DND-41 (cell line): ENCODE measurements around the gene GATM.

Experiments used
- ATAC-seq: fragments of 200-7000 bp; cut with Tn5 transposase; 3 replicates; pipeline ENCODE4 v1.9.1; 2021; ENCODE audit warnings: low read depth; ENCODE audit not compliant: insufficient read depth
- DNase-seq: peaks from one replicate; pipeline ENCODE4 v3.0.0-alpha.2; 2020
- H2AFZ ChIP-seq: 2 replicates; pipeline ENCODE4 v1.6.0; 2012; ENCODE audit warnings: low read depth, low read length
- H3K27ac ChIP-seq: 2 replicates; pipeline ENCODE4 v1.5.1; 2012; ENCODE audit warnings: low read length, inconsistent platforms
- H3K27me3 ChIP-seq: fragments of 200-600 bp; sonication (generic); 2 replicates; pipeline ENCODE4 v1.6.0; 2012; ENCODE audit warnings: low read length, mild to moderate bottlenecking, inconsistent platforms; ENCODE audit not compliant: insufficient read depth, poor library complexity
- H3K36me3 ChIP-seq: 2 replicates; pipeline ENCODE4 v1.5.1; 2012; ENCODE audit warnings: low read length, inconsistent platforms; ENCODE audit not compliant: insufficient read depth
- H3K4me1 ChIP-seq: 2 replicates; pipeline ENCODE4 v1.5.1; 2012; ENCODE audit warnings: mild to moderate bottlenecking, low read length; ENCODE audit not compliant: insufficient read depth
- H3K4me2 ChIP-seq: 2 replicates; pipeline ENCODE4 v1.6.0; 2012; ENCODE audit warnings: mild to moderate bottlenecking, moderate library complexity, low read length, inconsistent platforms; ENCODE audit not compliant: insufficient read depth
- H3K4me3 ChIP-seq, 2 experiments: fragments of 200-600 bp in 1 of 2; shearing (Covaris generic) in 1 of 2; 2 replicates each; pipeline ENCODE4 v1.5.1; 2012 to 2016; ENCODE audit warnings: inconsistent platforms in 2 of 2, low read length in 2 of 2, mild to moderate bottlenecking in 2 of 2, low read depth in 1 of 2, moderate library complexity in 1 of 2
- H3K79me2 ChIP-seq: 2 replicates; pipeline ENCODE4 v1.6.0; 2012; ENCODE audit warnings: low read length, inconsistent platforms; ENCODE audit not compliant: insufficient read depth
- H3K9ac ChIP-seq: 2 replicates; pipeline ENCODE4 v1.6.0; 2012; ENCODE audit warnings: low read depth, mild to moderate bottlenecking, inconsistent platforms, low read length, moderate library complexity
- H3K9me3 ChIP-seq: 2 replicates; pipeline ENCODE4 v1.5.1; 2012; ENCODE audit warnings: low read length, moderate library complexity, mild to moderate bottlenecking, inconsistent platforms; ENCODE audit not compliant: insufficient read depth, severe bottlenecking
- H4K20me1 ChIP-seq: 2 replicates; pipeline ENCODE4 v1.6.0; 2012; ENCODE audit warnings: low read length; ENCODE audit not compliant: insufficient read depth
- CTCF ChIP-seq: IDR thresholded peaks from 2 replicates; pipeline ENCODE4 v1.5.1; 2012; ENCODE audit warnings: borderline replicate concordance, low read length, moderate library complexity, mild to moderate bottlenecking; ENCODE audit not compliant: poor library complexity, severe bottlenecking; ENCODE audit errors: extremely low read depth
- EZH2 ChIP-seq: IDR thresholded peaks from 3 replicates; pipeline ENCODE4 v1.6.1; 2012; ENCODE audit warnings: borderline replicate concordance, low read depth, mild to moderate bottlenecking, moderate library complexity, low read length, inconsistent platforms; ENCODE audit not compliant: severe bottlenecking

The GATM gene

GRCh38 chr15:45364271-45364670, 14.1 kb downstream of the GATM start:
- no peaks in the 10 kb centered on the region for H3K27me3 ChIP-seq
- H3K4me2 ChIP-seq, result no peak overlapping the region
- ATAC-seq (no peak), DNase-seq (no peak)
- H3K79me2 ChIP-seq, result no peaks in the 10 kb centered on the region
- no peaks in the 10 kb centered on the region for H3K9me3 ChIP-seq
- H4K20me1 ChIP-seq, result no peaks in the 10 kb centered on the region
- no peaks in the 10 kb centered on the region for H3K4me1 ChIP-seq
- TF ChIP-seq CTCF (no peak), EZH2 (no peak)
- no peak overlapping the region for H2AFZ ChIP-seq
- H3K4me3 ChIP-seq, result no peak overlapping the region
- H3K36me3 ChIP-seq, result no peaks in the 10 kb centered on the region
- no peak overlapping the region for H3K9ac ChIP-seq
- H3K27ac ChIP-seq, result no peak overlapping the region

GRCh38 chr15:45363801-45364200, 14.5 kb downstream of the GATM start:
- Histone ChIP-seq H3K4me1 (no peaks in the 10 kb centered on the region), H3K27ac (no peak overlapping the region), H3K36me3 (no peaks in the 10 kb centered on the region), H3K9ac (no peak overlapping the region), H3K9me3 (no peaks in the 10 kb centered on the region), H4K20me1 (no peaks in the 10 kb centered on the region), H2AFZ (no peak overlapping the region), H3K4me3 (no peak overlapping the region), H3K4me2 (no peak overlapping the region), H3K27me3 (no peaks in the 10 kb centered on the region), H3K79me2 (no peaks in the 10 kb centered on the region)
- TF ChIP-seq CTCF (no peak), EZH2 (no peak)
- DNase-seq (no peak), ATAC-seq (no peak)

GRCh38 chr15:45363334-45363733, 15.0 kb downstream of the GATM start:
- TF ChIP-seq CTCF, result no peak
- H3K4me1 ChIP-seq, result no peaks in the 10 kb centered on the region
- no peaks in the 10 kb centered on the region for H3K36me3 ChIP-seq
- H4K20me1 ChIP-seq, result no peaks in the 10 kb centered on the region
- ATAC-seq (no peak), DNase-seq (no peak)
- no peak overlapping the region for H3K4me3 ChIP-seq
- no peak overlapping the region for H3K4me2 ChIP-seq
- H3K9me3 ChIP-seq, result no peaks in the 10 kb centered on the region
- H3K27ac ChIP-seq, result no peak overlapping the region
- H3K9ac ChIP-seq, result no peak overlapping the region
- H3K27me3 ChIP-seq, result no peaks in the 10 kb centered on the region
- H3K79me2 ChIP-seq, result no peaks in the 10 kb centered on the region
- H2AFZ ChIP-seq, result no peak overlapping the region

- DNase-seq, result no peak
- H3K27ac ChIP-seq, result no peak overlapping the region
- no peaks in the 10 kb centered on the region for H3K79me2 ChIP-seq
- no peaks in the 10 kb centered on the region for H3K9me3 ChIP-seq
- no peak for ATAC-seq
- no peak overlapping the region for H3K9ac ChIP-seq
- H3K27me3 ChIP-seq, result no peaks in the 10 kb centered on the region
- H3K36me3 ChIP-seq, result no peaks in the 10 kb centered on the region
- no peaks in the 10 kb centered on the region for H4K20me1 ChIP-seq
- no peaks in the 10 kb centered on the region for H3K4me1 ChIP-seq
- no peak overlapping the region for H3K4me3 ChIP-seq
- H3K4me2 ChIP-seq, result no peak overlapping the region
- TF ChIP-seq CTCF, result no peak
- no peak for TF ChIP-seq EZH2
- H2AFZ ChIP-seq, result no peak overlapping the region
Observed at GRCh38 chr15:45362419-45362818, 15.9 kb downstream of the GATM start.
